Ureter (tissue), 1 donor: ENCODE data around the gene FBXW12. TPM values are rescaled to one million over a fixed set of nuclear protein-coding genes. Genes with fewer than 3 reads are reported as not detected.

Experiments used
- DNase-seq: peaks from one replicate; pipeline ENCODE4 v3.0.0-alpha.2; 2020; ENCODE audit warnings: low spot score
- total RNA-seq: library from RNA; stranded (reverse); gene quantifications from one replicate; pipeline ENCODE4 v1.2.4, GENCODE V29; 2023
- donor health status: DM: yes; HTN: yes; CAD: no.

FBXW12 gene
- total RNA-seq, 1 donor from 2014 or later = 0.23 TPM

- DNase-seq = no peak
Measured at GRCh38 chr3:48407542-48408099, 35.6 kb downstream of the FBXW12 start.

GRCh38 chr3:48408823-48409281, 36.8 kb downstream of the FBXW12 start:
- no peak for DNase-seq

GRCh38 chr3:48409291-48410201, 37.5 kb downstream of the FBXW12 start:
- DNase-seq = no peak

GRCh38 chr3:48410205-48411040, 38.4 kb downstream of the FBXW12 start:
- no peak for DNase-seq

GRCh38 chr3:48411041-48411588, 39.1 kb downstream of the FBXW12 start:
- no peak for DNase-seq

GRCh38 chr3:48411606-48412374, 39.8 kb downstream of the FBXW12 start:
- DNase-seq = no peak

- DNase-seq = no peak
Measured at GRCh38 chr3:48412375-48413001, 40.5 kb downstream of the FBXW12 start.

- DNase-seq = no peak
Measured at GRCh38 chr3:48413086-48413485, 41.1 kb downstream of the FBXW12 start.

- no peak for DNase-seq
Measured at GRCh38 chr3:48413611-48414010, 41.6 kb downstream of the FBXW12 start.

GRCh38 chr3:48414376-48415250, 42.6 kb downstream of the FBXW12 start:
- no peak for DNase-seq

- no peak for DNase-seq
Measured at GRCh38 chr3:48415251-48415953, 43.4 kb downstream of the FBXW12 start.

GRCh38 chr3:48416091-48416505, 44.1 kb downstream of the FBXW12 start:
- no peak for DNase-seq

GRCh38 chr3:48416546-48416945, 44.5 kb downstream of the FBXW12 start:
- no peak for DNase-seq

GRCh38 chr3:48417529-48418108, 45.6 kb downstream of the FBXW12 start:
- DNase-seq = no peak

GRCh38 chr3:48418140-48418539, 46.1 kb downstream of the FBXW12 start:
- no peak for DNase-seq

- no peak for DNase-seq
Measured at GRCh38 chr3:48418651-48419050, 46.6 kb downstream of the FBXW12 start.

- no peak for DNase-seq
Measured at GRCh38 chr3:48419149-48419548, 47.1 kb downstream of the FBXW12 start.

- DNase-seq = no peak
Measured at GRCh38 chr3:48419597-48419996, 47.6 kb downstream of the FBXW12 start.

- no peak for DNase-seq
Measured at GRCh38 chr3:48420561-48420960, 48.5 kb downstream of the FBXW12 start.
